Mucosa of gallbladder (tissue), 1 donor: ENCODE measurements around the gene CEP83. TPM values are rescaled to one million over a fixed set of nuclear protein-coding genes. Genes with fewer than 3 reads are reported as not detected.
"Not testable (repeated sequence)": the region's sequence is repeated elsewhere in the genome, so short reads cannot be mapped to it uniquely, and the experiment has no call there.

Experiments used
- DNase-seq: peaks from one replicate; pipeline ENCODE4 v3.0.0-alpha.2; 2020; ENCODE audit warnings: low spot score
- total RNA-seq: library from RNA; stranded (reverse); gene quantifications from one replicate; pipeline ENCODE4 v1.2.1, GENCODE V29; 2021
- donor health status: DM: no; HTN: no; CAD: no.

CEP83 gene
- total RNA-seq, 1 donor from 2014 or later: 7.0 TPM

- DNase-seq: no peak
These were observed 80.1 kb downstream of the CEP83 start for GRCh38 chr12:94379479-94380113.

DNA sequence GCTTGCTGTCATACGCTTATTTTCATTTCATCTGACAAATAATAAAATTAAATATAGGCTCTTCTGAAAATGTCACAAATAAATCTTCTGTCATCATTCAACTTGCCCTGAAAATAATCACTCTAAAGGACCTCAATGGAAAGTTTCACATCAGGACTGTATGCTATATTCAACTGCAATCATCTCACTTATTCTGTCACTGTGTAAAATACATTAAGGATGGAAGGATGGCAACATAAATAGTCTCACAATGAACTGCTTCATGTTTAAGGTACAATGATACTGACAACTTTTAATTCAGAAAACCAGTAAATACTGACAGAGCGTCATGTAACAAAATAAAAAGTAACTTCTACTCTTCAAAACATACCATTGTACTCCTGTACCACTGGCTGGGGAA lies 82.1 kb downstream of the CEP83 start:
- DNase-seq: no peak

- no peak for DNase-seq
These were observed 85.5 kb downstream of the CEP83 start for GRCh38 chr12:94374124-94374523.

- no peak for DNase-seq
These were observed 87.2 kb downstream of the CEP83 start for GRCh38 chr12:94372461-94372860.

DNA sequence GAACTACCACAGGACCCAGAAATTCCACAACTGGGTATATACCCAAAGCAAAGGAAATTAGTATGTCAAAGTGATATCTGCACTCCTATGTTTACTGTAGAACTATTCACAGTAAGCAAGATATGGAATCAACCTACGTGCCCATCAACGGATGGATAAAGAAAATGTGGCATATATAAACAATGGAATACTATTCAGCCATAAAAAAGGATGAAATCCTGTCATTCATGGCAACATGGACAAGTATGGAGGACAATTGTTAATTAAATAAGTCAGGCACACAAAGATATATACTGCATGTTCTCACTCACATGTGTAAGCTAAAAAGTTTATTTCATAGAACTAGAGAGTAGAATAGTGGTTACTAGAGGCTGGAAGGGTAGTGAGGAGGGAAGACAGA lies 97.0 kb downstream of the CEP83 start:
- DNase-seq: no peak

GRCh38 chr12:94359761-94360160 lies 99.9 kb downstream of the CEP83 start:
- no peak for DNase-seq

- DNase-seq: no peak
These were observed 106.5 kb downstream of the CEP83 start for GRCh38 chr12:94353130-94353529.

- DNase-seq: no peak
These were observed 119.1 kb downstream of the CEP83 start for GRCh38 chr12:94340573-94340972.

GRCh38 chr12:94338006-94338794 lies 121.5 kb downstream of the CEP83 start:
- no peak for DNase-seq

GRCh38 chr12:94336211-94336925 lies 123.3 kb downstream of the CEP83 start:
- DNase-seq: no peak

DNA sequence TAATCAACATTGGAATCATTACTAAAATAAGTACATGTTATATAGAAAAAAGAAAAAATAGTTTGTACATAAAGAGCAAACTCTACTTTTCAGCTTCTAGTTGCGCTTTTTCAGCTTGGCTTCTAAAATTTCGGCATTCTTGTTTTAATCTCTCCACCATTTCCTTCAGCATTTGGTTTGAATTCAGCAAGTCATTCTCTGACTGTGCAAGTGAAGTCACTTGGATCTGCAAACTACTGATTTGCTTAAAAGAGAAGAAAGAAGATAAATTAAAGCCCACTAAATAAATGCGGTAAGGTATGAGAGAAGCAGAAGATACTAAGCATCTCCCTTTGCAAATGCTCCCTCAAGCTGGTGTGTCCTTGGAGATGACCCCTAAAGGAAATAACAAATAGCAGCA lies 126.3 kb downstream of the CEP83 start:
- no peak for DNase-seq

GRCh38 chr12:94329366-94329765 lies 130.3 kb downstream of the CEP83 start:
- no peak for DNase-seq

DNA sequence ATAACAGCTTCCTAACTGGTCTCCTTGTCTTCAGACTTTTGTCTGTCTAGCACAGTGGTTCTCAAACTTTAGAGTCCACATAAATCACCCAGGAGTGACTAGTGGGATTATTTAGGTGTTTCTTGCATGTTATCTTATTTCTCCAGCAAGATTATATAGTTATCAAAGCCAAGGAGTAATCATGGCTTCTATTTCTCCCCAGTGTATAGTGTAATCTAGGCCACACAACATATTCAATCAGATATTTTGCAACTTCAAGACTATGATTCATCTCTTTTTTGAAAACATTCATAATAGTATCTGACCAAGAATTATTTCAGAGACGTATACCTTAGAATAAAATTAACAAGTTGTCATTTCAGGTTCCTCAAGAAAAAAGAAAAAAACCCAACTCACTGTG lies 131.9 kb downstream of the CEP83 start:
- DNase-seq: no peak

- no peak for DNase-seq
These were observed 132.9 kb downstream of the CEP83 start for GRCh38 chr12:94326727-94327126.

DNA sequence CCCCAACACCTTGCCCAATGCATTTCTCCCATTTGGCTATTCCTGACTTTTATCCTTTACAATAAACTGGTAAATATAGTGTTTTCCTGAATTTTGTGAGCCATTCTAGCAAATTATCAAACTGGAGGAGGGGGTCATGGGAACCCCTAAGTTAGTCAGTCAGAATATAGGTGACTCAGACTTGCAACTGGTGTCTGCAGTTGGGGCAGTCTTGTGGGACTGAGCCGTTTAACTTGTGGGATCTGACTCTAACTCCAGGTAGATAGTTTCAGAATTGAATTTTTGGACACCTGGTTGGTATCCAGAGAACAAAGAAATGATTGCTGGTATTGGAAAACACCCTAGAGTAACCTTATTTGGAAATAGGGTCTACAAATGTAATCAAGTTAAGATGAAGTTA lies 133.4 kb downstream of the CEP83 start:
- no peak for DNase-seq

GRCh38 chr12:94322346-94322745 lies 137.3 kb downstream of the CEP83 start:
- DNase-seq: no peak

- no peak for DNase-seq
These were observed 139.6 kb downstream of the CEP83 start for GRCh38 chr12:94320109-94320508.

DNA sequence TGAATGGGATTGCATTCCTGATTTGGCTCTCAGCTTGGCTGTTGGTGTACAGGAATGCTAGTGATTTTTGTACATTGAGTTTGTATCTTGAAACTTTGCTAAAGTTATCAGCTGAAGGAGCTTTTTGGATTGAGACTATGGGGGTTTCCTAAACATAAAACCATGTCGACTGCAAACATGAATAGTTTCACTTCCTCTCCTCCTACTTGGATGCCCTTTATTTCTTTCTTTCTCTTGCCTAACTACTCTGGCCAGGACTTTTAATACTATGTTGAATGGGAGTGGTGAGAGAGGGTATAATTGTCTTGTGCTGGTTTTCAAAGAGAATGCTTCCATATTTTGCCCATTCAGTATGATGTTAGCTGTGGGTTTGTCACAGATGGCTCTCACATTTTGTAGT lies 141.5 kb downstream of the CEP83 start:
- DNase-seq: no peak

GRCh38 chr12:94316600-94316999 lies 143.1 kb downstream of the CEP83 start:
- DNase-seq: not testable (repeated sequence)

DNA sequence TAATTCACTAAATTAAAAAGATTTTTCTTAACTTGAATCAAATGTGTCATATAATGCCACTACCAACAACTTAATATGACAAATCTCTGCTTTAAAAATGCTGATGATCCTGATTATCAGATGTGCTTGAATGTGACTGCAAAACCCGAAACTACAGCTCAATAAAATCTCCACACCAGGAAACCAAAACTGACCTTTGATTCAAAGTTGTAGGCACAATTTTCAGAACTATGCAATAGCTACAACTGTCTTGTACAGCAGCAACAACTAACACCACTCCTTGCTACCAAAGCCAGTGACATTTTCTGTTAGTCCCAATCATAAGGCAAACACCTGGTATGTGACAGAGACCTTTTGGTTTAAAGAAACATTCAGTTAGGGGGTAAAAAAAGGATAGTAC lies 147.3 kb downstream of the CEP83 start:
- DNase-seq: no peak

- DNase-seq: no peak
These were observed 150.3 kb downstream of the CEP83 start for GRCh38 chr12:94309373-94309772.

GRCh38 chr12:94308612-94309011 lies 151.1 kb downstream of the CEP83 start:
- DNase-seq: no peak
